MCF 10A (cell line): Measurements from ENCODE around the gene PFN1. TPM values are rescaled to one million over a fixed set of nuclear protein-coding genes. Genes with fewer than 3 reads are reported as not detected.

Experiments
- BruUV-seq: library from RNA; stranded (reverse); fragments of 400-500 nt; replicated peaks from 2 replicates; lab custom pipeline; 2021; lab: Mats Ljungman, UMichigan
- CTCF ChIA-PET: fragments of 300-600 bp; sonication (Branson Sonifier 250); formaldehyde crosslinking; extraction: SDS; loops from one replicate; lab custom pipeline; 2021; ENCODE audit warnings: antibody characterized with exemption, inconsistent platforms; lab: Yijun Ruan, JAX
- POLR2A ChIA-PET: fragments of 300-600, 350-650 bp; sonication (Branson Sonifier 250); formaldehyde crosslinking; extraction: SDS; loops from one replicate; lab custom pipeline; 2020; ENCODE audit warnings: antibody characterized with exemption, inconsistent platforms; lab: Yijun Ruan, JAX
- DNase-seq: peaks from one replicate; pipeline ENCODE4 v3.0.0-alpha.2; 2018; ENCODE audit not compliant: unreplicated experiment
- H3K27ac Mint-ChIP-seq: one replicate; pipeline ENCODE4 v1.8.0; 2022; ENCODE audit warnings: mild to moderate bottlenecking, low read depth, mixed read lengths; ENCODE audit not compliant: unreplicated experiment
- H3K27me3 Mint-ChIP-seq: one replicate; pipeline ENCODE4 v1.8.0; 2022; ENCODE audit warnings: mixed read lengths; ENCODE audit not compliant: insufficient read depth, unreplicated experiment
- H3K36me3 Mint-ChIP-seq: one replicate; pipeline ENCODE4 v1.8.0; 2022; ENCODE audit warnings: mild to moderate bottlenecking, moderate library complexity, mixed read lengths; ENCODE audit not compliant: insufficient read depth, unreplicated experiment
- H3K4me1 Mint-ChIP-seq: one replicate; pipeline ENCODE4 v1.8.0; 2022; ENCODE audit warnings: mixed read lengths; ENCODE audit not compliant: insufficient read depth, unreplicated experiment
- H3K4me3 Mint-ChIP-seq: one replicate; pipeline ENCODE4 v1.8.0; 2022; ENCODE audit warnings: mild to moderate bottlenecking, moderate library complexity, mixed read lengths; ENCODE audit not compliant: unreplicated experiment
- H3K9me3 Mint-ChIP-seq: one replicate; pipeline ENCODE4 v1.8.0; 2022; ENCODE audit warnings: mixed read lengths; ENCODE audit not compliant: unreplicated experiment
- CTCF ChIP-seq: fragments of 200-600 bp; IDR thresholded peaks from one replicate; pipeline ENCODE4 v1.8.0; 2022; ENCODE audit warnings: antibody characterized with exemption, mild to moderate bottlenecking; ENCODE audit not compliant: unreplicated experiment
- intact Hi-C: fragments of 100-400 bp; cut with micrococcal nuclease; formaldehyde crosslinking; loops from 2 replicates; pipeline ENCODE4 v1.14.1; 2022
- total RNA-seq: library from RNA; stranded (reverse); gene quantifications from 2 replicates; pipeline ENCODE4 v1.2.3, GENCODE V29; 2022

Gene PFN1
- total RNA-seq, 1 experiment from 2014 or later = 1,106 TPM

GRCh38 chr17:4958102-4958501 lies 9.8 kb upstream of the PFN1 start:
- Mint-ChIP-seq H3K4me1 (no peaks in the 10 kb centered on the region), H3K27me3 (no peaks in the 10 kb centered on the region), H3K4me3 (no peak overlapping the region), H3K27ac (peak overlapping the region; percentile 51), H3K36me3 (peaks cover 24% of the 10 kb centered on the region), H3K9me3 (no peaks in the 10 kb centered on the region)
- ChIA-PET CTCF (no interaction called here), POLR2A (interaction anchor here (0.6 to 21.5 kb wide), 2 partner anchors 9 to 38 kb away, joined by 3 to 639 read pairs; partner anchors contain the start of gene SPAG7)
- intact Hi-C loops = no loop called here
- TF ChIP-seq CTCF = no peak
- no peak for DNase-seq
- BruUV-seq = no TSS peak

- H3K4me1 Mint-ChIP-seq = no peaks in the 10 kb centered on the region
- TF ChIP-seq CTCF = no peak
- BruUV-seq = no TSS peak
- H3K27ac Mint-ChIP-seq = no peak overlapping the region
- no peaks in the 10 kb centered on the region for H3K9me3 Mint-ChIP-seq
- ChIA-PET CTCF (no interaction called here), POLR2A (interaction anchor here (0.7 to 21.5 kb wide), 4 partner anchors 8 to 46 kb away, joined by 3 to 639 read pairs (median 4); partner anchors contain the start of genes PFN1 and SPAG7)
- no peak for DNase-seq
- intact Hi-C loops = no loop called here
- no peak overlapping the region for H3K4me3 Mint-ChIP-seq
- no peaks in the 10 kb centered on the region for H3K27me3 Mint-ChIP-seq
- peaks cover 24% of the 10 kb centered on the region for H3K36me3 Mint-ChIP-seq
These were observed 8.2 kb upstream of the PFN1 start for GRCh38 chr17:4956493-4957061.

- BruUV-seq = no TSS peak
- H3K4me1 Mint-ChIP-seq = peaks cover 10% of the 10 kb centered on the region
- no peak overlapping the region for H3K27ac Mint-ChIP-seq
- intact Hi-C loops = no loop called here
- ChIA-PET CTCF (interaction anchor here (0.6 kb wide), 1 partner anchor 82 kb away, joined by 4 read pairs; no protein-coding TSS in a partner anchor), POLR2A (interaction anchor here (1.3 to 21.5 kb wide), 2 partner anchors 12 to 159 kb away, joined by 3 to 639 read pairs; partner anchors contain the start of genes PSMB6 and SPAG7)
- TF ChIP-seq CTCF = no peak
- peaks cover 14% of the 10 kb centered on the region for H3K36me3 Mint-ChIP-seq
- H3K27me3 Mint-ChIP-seq = no peaks in the 10 kb centered on the region
- H3K4me3 Mint-ChIP-seq = no peak overlapping the region
- DNase-seq = no peak
- no peaks in the 10 kb centered on the region for H3K9me3 Mint-ChIP-seq
These were observed 6.8 kb upstream of the PFN1 start for GRCh38 chr17:4955091-4955490.

- ChIA-PET POLR2A (interaction anchor here (0.6 to 21.5 kb wide), 2 partner anchors 14 to 33 kb away, joined by 4 to 639 read pairs; partner anchors contain the start of gene SPAG7), CTCF (interaction anchor here (0.6 to 1.2 kb wide), 2 partner anchors 10 to 17 kb away, joined by 3 read pairs; no protein-coding TSS in a partner anchor)
- BruUV-seq = no TSS peak
These were observed 5.2 kb upstream of the PFN1 start for GRCh38 chr17:4953451-4953961.

More at GRCh38 chr17:4953451-4953961, 5.2 kb upstream of the PFN1 start:
- Mint-ChIP-seq H3K4me3 (no peak overlapping the region), H3K27ac (no peak overlapping the region), H3K4me1 (peaks cover 10% of the 10 kb centered on the region), H3K9me3 (no peaks in the 10 kb centered on the region), H3K27me3 (no peaks in the 10 kb centered on the region), H3K36me3 (peaks cover 12% of the 10 kb centered on the region)
- no peak for TF ChIP-seq CTCF
- intact Hi-C loops = no loop called here
- no peak for DNase-seq
